Loucy (cell line): ENCODE measurements around the gene CTRB1.
"Not testable (repeated sequence)": the region's sequence is repeated elsewhere in the genome, so short reads cannot be mapped to it uniquely, and the experiment has no call there.

Source experiments
- H2AFZ ChIP-seq: fragments of 200-600 bp; sonication (generic); 2 replicates; pipeline ENCODE4 v1.6.0; 2016; ENCODE audit warnings: antibody characterized with exemption, mild to moderate bottlenecking, low read length, moderate library complexity
- H3F3A ChIP-seq: fragments of 200-600 bp; 2 replicates; pipeline ENCODE4 v1.6.0; 2016; ENCODE audit warnings: antibody characterized with exemption, low read depth, mild to moderate bottlenecking
- H3K27me3 ChIP-seq: fragments of 200-600 bp; sonication (generic); 2 replicates; pipeline ENCODE4 v1.6.1; 2014; ENCODE audit warnings: low read length, mild to moderate bottlenecking; ENCODE audit not compliant: insufficient read depth, poor library complexity, severe bottlenecking
- H3K36me3 ChIP-seq: fragments of 200-600 bp; sonication (generic); 2 replicates; pipeline ENCODE4 v1.6.1; 2016; ENCODE audit warnings: low read length; ENCODE audit not compliant: insufficient read depth
- H3K4me1 ChIP-seq: fragments of 200-600 bp; sonication (generic); 2 replicates; pipeline ENCODE4 v1.5.1; 2014; ENCODE audit warnings: low read length, mild to moderate bottlenecking; ENCODE audit not compliant: insufficient read depth, poor library complexity, severe bottlenecking
- H3K4me2 ChIP-seq: fragments of 200-600 bp; sonication (generic); 2 replicates; pipeline ENCODE4 v1.6.0; 2014; ENCODE audit warnings: antibody characterized with exemption, low read length, low read depth, mild to moderate bottlenecking; ENCODE audit not compliant: poor library complexity, severe bottlenecking
- H3K4me3 ChIP-seq: fragments of 200-600 bp; sonication (generic); 2 replicates; pipeline ENCODE4 v1.5.1; 2014; ENCODE audit warnings: low read length, mild to moderate bottlenecking, mixed read lengths; ENCODE audit not compliant: poor library complexity, severe bottlenecking
- H3K79me2 ChIP-seq: fragments of 200-600 bp; sonication (generic); 2 replicates; pipeline ENCODE4 v1.6.1; 2014; ENCODE audit warnings: low read length; ENCODE audit not compliant: insufficient read depth
- H3K9ac ChIP-seq: fragments of 200-600 bp; sonication (generic); 2 replicates; pipeline ENCODE4 v1.6.0; 2014; ENCODE audit warnings: mild to moderate bottlenecking, low read depth, low read length, moderate library complexity; ENCODE audit not compliant: poor library complexity, severe bottlenecking
- H3K9me2 ChIP-seq: fragments of 200-600 bp; sonication (generic); replicated peaks from 2 replicates; pipeline ENCODE4 v1.6.1; 2016; ENCODE audit warnings: low read depth, low read length, mixed read lengths
- H3K9me3 ChIP-seq: fragments of 200-600 bp; sonication (generic); 2 replicates; pipeline ENCODE4 v1.6.1; 2014; ENCODE audit warnings: mild to moderate bottlenecking, antibody characterized with exemption, low read length, low read depth; ENCODE audit not compliant: insufficient read depth
- H4K20me1 ChIP-seq: fragments of 200-600 bp; sonication (generic); 2 replicates; pipeline ENCODE4 v1.6.0; 2014; ENCODE audit warnings: antibody characterized with exemption, low read length, mild to moderate bottlenecking; ENCODE audit not compliant: insufficient read depth, poor library complexity, severe bottlenecking
- CTCF ChIP-seq: fragments of 200-600 bp; sonication (generic); conservative IDR thresholded peaks from 2 replicates; pipeline ENCODE4 v1.5.1; 2014; ENCODE audit warnings: mild to moderate bottlenecking, antibody characterized with exemption, low read length
- EZH2phosphoT487 ChIP-seq: fragments of 200-600 bp; IDR thresholded peaks from 2 replicates; pipeline ENCODE4 v1.6.1; 2018; ENCODE audit warnings: antibody characterized with exemption, mild to moderate bottlenecking, moderate library complexity, borderline replicate concordance

Gene CTRB1

GRCh38 chr16:75267631-75268264 lies 49.0 kb downstream of the CTRB1 start:
- Histone ChIP-seq H4K20me1 (no peaks in the 10 kb centered on the region), H3K79me2 (no peaks in the 10 kb centered on the region), H3K9ac (no peak overlapping the region), H3K36me3 (no peaks in the 10 kb centered on the region), H2AFZ (no peak overlapping the region), H3K4me1 (no peaks in the 10 kb centered on the region), H3K9me3 (no peaks in the 10 kb centered on the region), H3K9me2 (no peaks in the 10 kb centered on the region), H3F3A (no peaks in the 10 kb centered on the region), H3K27me3 (no peaks in the 10 kb centered on the region), H3K4me3 (no peak overlapping the region), H3K4me2 (no peak overlapping the region)
- TF ChIP-seq EZH2phosphoT487 (no peak), CTCF (no peak)

GRCh38 chr16:75269358-75269757 lies 50.6 kb downstream of the CTRB1 start:
- not testable (repeated sequence) for H3K4me1 ChIP-seq, H2AFZ ChIP-seq

GRCh38 chr16:75271441-75272096 lies 52.8 kb downstream of the CTRB1 start:
- no peaks in the 10 kb centered on the region for H3K9me2 ChIP-seq
- H3K4me2 ChIP-seq: no peak overlapping the region
- no peak overlapping the region for H3K9ac ChIP-seq
- H3K4me3 ChIP-seq: no peak overlapping the region
- H3K9me3 ChIP-seq: no peaks in the 10 kb centered on the region
- no peaks in the 10 kb centered on the region for H4K20me1 ChIP-seq
- H2AFZ ChIP-seq: no peak overlapping the region
- no peaks in the 10 kb centered on the region for H3K36me3 ChIP-seq
- no peaks in the 10 kb centered on the region for H3K79me2 ChIP-seq
- H3F3A ChIP-seq: no peaks in the 10 kb centered on the region
- H3K4me1 ChIP-seq: peaks cover 3% of the 10 kb centered on the region
- TF ChIP-seq CTCF (no peak), EZH2phosphoT487 (no peak)
- H3K27me3 ChIP-seq: no peaks in the 10 kb centered on the region

More at GRCh38 chr16:75269358-75269757, 50.6 kb downstream of the CTRB1 start:
- not testable (repeated sequence) for H4K20me1 ChIP-seq, H3K9me2 ChIP-seq, H3F3A ChIP-seq, H3K36me3 ChIP-seq, H3K4me3 ChIP-seq, H3K79me2 ChIP-seq, H3K9me3 ChIP-seq, H3K4me2 ChIP-seq, H3K27me3 ChIP-seq, H3K9ac ChIP-seq
